Ishikawa (cell line): ENCODE results near the gene IGSF22.

Experiments
- CEBPB ChIP-seq: IDR thresholded peaks from 2 replicates; pipeline ENCODE4 v1.6.1; 2012
- CREB1 ChIP-seq: IDR thresholded peaks from 2 replicates; pipeline ENCODE4 v1.6.1; 2012; ENCODE audit warnings: low read depth
- EGR1 ChIP-seq: IDR thresholded peaks from 2 replicates; pipeline ENCODE4 v1.6.1; 2012
- EP300 ChIP-seq: IDR thresholded peaks from 2 replicates; pipeline ENCODE4 v1.6.1; 2012; ENCODE audit warnings: borderline replicate concordance
- FOXM1 ChIP-seq: IDR thresholded peaks from 2 replicates; pipeline ENCODE4 v1.6.1; 2012; ENCODE audit warnings: low read depth, borderline replicate concordance
- MAX ChIP-seq: IDR thresholded peaks from 2 replicates; pipeline ENCODE4 v1.6.1; 2012
- NFIC ChIP-seq: IDR thresholded peaks from 2 replicates; pipeline ENCODE4 v1.6.1; 2012
- RAD21 ChIP-seq: IDR thresholded peaks from 2 replicates; pipeline ENCODE4 v1.6.1; 2012; ENCODE audit warnings: low read depth
- REST ChIP-seq: IDR thresholded peaks from 2 replicates; pipeline ENCODE4 v1.6.1; 2012; ENCODE audit warnings: low read depth, mild to moderate bottlenecking
- TAF1 ChIP-seq: IDR thresholded peaks from 2 replicates; pipeline ENCODE4 v1.6.1; 2012; ENCODE audit warnings: low read depth, mild to moderate bottlenecking
- TCF12 ChIP-seq: IDR thresholded peaks from 2 replicates; pipeline ENCODE4 v1.6.1; 2012; ENCODE audit warnings: low read depth
- TEAD4 ChIP-seq: IDR thresholded peaks from 2 replicates; pipeline ENCODE4 v1.6.1; 2012
- USF1 ChIP-seq: IDR thresholded peaks from 2 replicates; pipeline ENCODE4 v1.6.1; 2012
- YY1 ChIP-seq: IDR thresholded peaks from 2 replicates; pipeline ENCODE4 v1.6.1; 2012; ENCODE audit warnings: low read depth
- ZBTB7A ChIP-seq: IDR thresholded peaks from 2 replicates; pipeline ENCODE4 v1.6.1; 2012; ENCODE audit warnings: low read depth

The IGSF22 gene

DNA sequence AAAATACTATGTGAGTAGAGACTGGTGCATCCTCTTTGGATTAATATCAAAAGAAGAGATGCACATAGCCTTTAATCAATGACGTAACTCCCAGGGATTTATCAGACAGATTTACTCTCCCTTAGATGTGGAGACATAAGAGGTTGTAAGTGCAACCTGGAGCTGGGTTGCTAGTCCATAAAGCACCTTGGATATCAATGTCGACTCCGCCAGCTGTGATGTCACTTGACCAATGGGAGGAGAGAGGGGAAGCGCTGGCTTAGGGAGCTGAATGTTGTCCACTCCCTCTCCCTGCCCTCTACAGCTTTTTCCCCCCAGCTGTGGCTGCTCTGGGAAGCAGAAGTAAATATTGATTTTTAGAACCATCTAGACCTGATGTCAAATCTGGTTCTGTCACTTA lies 56.3 kb downstream of the IGSF22 start:
- TF ChIP-seq ZBTB7A = no peak
- no peak for TF ChIP-seq CREB1
- no peak for TF ChIP-seq NFIC
- no peak for TF ChIP-seq CEBPB
- no peak for TF ChIP-seq MAX
- no peak for TF ChIP-seq TEAD4
- no peak for TF ChIP-seq RAD21
- TF ChIP-seq TCF12 = no peak
- no peak for TF ChIP-seq FOXM1
- no peak for TF ChIP-seq EGR1
- no peak for TF ChIP-seq USF1

- no peak for TF ChIP-seq CREB1
- TF ChIP-seq REST = no peak
- no peak for TF ChIP-seq MAX
- TF ChIP-seq CEBPB = no peak
- TF ChIP-seq RAD21 = no peak
- TF ChIP-seq TEAD4 = no peak
- TF ChIP-seq ZBTB7A = no peak
- TF ChIP-seq YY1 = no peak
- no peak for TF ChIP-seq NFIC
- no peak for TF ChIP-seq TAF1
- no peak for TF ChIP-seq FOXM1
- no peak for TF ChIP-seq EP300
- TF ChIP-seq TCF12 = no peak
- no peak for TF ChIP-seq EGR1
- TF ChIP-seq USF1 = no peak
These were observed 56.8 kb downstream of the IGSF22 start for GRCh38 chr11:18669219-18669596.

- TF ChIP-seq REST = no peak
- no peak for TF ChIP-seq ZBTB7A
- TF ChIP-seq TCF12 = no peak
- no peak for TF ChIP-seq RAD21
These were observed 57.9 kb downstream of the IGSF22 start for GRCh38 chr11:18668131-18668530.

DNA sequence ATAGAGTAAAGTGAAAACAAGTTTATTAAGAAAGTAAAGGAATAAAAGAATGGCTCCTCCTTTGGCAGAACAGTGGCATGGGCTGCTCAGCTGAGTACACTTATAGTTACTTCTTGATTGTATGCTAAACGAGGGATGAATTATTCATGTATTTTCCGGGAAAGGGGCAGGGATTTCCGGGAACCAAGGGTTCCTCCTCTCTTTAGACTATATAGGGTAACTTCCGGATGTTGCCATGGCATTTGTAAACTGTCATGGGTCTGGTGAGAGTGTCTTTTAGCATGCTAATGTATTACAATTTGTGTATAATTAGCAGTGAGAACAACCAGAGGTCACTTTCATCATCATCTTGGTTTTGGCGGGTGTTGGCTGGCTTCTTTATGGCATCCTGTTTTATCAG lies 68.3 kb downstream of the IGSF22 start:
- no peak for TF ChIP-seq CEBPB
- TF ChIP-seq NFIC = no peak
- TF ChIP-seq TCF12 = no peak
- TF ChIP-seq EP300 = no peak
- TF ChIP-seq EGR1 = no peak
- TF ChIP-seq REST = no peak
- TF ChIP-seq USF1 = no peak
- no peak for TF ChIP-seq FOXM1
- no peak for TF ChIP-seq YY1
- no peak for TF ChIP-seq CREB1
- no peak for TF ChIP-seq MAX
- TF ChIP-seq TEAD4 = no peak
- no peak for TF ChIP-seq RAD21
- no peak for TF ChIP-seq TAF1
- no peak for TF ChIP-seq ZBTB7A
